ENCODE measurements around the gene TFPT. TPM values are rescaled to one million over a fixed set of nuclear protein-coding genes. Genes with fewer than 3 reads are reported as not detected.

TFPT gene
- total and polyA plus RNA-seq, 2 donors (not counting 1 experiment from before 2014, with no cell fraction given): 9.0 to 19.2 TPM

DNA sequence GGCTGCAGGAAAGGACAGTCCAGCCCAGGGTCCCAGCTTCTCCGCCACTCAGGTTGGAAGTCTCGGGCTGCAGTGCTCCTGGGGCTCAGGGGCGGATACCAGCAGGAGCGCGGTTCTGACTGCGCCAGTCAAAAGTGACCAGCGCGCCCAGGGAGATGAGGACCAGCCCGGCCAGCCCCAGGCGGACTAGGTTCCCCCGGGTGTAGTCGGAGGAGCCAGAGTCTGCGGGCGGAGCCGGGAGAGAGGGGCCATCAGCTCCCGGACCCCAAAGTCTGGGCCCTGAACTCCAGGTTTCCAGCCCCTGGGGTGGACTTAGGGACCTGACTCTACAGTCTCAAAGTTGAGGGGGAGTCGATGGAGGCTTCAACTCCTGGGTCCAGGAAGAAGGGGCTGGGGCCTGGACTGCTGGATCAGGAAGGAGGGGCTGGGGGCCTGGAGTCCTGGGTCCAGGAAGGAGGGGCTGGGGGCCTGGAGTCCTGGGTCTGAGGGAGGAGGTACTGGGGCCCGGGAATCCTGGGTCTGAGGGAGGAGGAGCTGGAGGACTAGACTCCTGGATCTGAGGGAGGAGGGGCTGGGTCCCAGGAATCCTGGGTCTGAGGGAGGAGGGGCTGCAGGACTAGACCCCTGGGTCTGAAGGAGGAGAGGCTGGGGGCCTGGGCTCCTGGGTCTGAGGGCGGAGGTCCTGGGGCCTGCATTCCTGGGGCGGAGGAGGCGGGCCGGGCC, 20.2 kb downstream of the TFPT start:
- peaks cover 2% of the 10 kb centered on the region for H3K4me1 ChIP-seq (ENCODE audit: control insufficient read depth, extremely low read depth, insufficient read depth, low read length)
- H3K79me2 ChIP-seq (ENCODE audit: control insufficient read depth, insufficient read depth, low read length): no peaks in the 10 kb centered on the region
- H3K9ac ChIP-seq (ENCODE audit: insufficient read depth, low read length): no peak overlapping the region
- H3K27ac ChIP-seq (ENCODE audit: insufficient read depth, low read length): no peak overlapping the region
- no peaks in the 10 kb centered on the region for H3K9me3 ChIP-seq (ENCODE audit: control insufficient read depth, insufficient read depth, low read depth, low read length)
- no peak for TF ChIP-seq EZH2 (IDR thresholded peaks at IDR 0.05; ENCODE audit: low read length, missing control alignments)
- peak overlapping the region in 2 of 4 experiments; percentile 17 to 51 for H3K4me3 ChIP-seq (replicated peaks in 1 of 4; ENCODE audit: control extremely low read depth in 1 of 4, insufficient read depth in 1 of 4, low read depth in 3 of 4, low read length in 4 of 4)
- H3K36me3 ChIP-seq (ENCODE audit: control insufficient read depth, insufficient read depth, low read length): no peaks in the 10 kb centered on the region
- DNase-seq (ENCODE audit: low read depth in 2 of 2): no peak
- peak overlapping the region; percentile 68 for H3K4me2 ChIP-seq (ENCODE audit: extremely low read depth, insufficient read depth, low read length)
- no peak overlapping the region for H2AFZ ChIP-seq (ENCODE audit: low read length)
- no peaks in the 10 kb centered on the region for H3K27me3 ChIP-seq (ENCODE audit: control insufficient read depth, insufficient read depth, low read length)
- no peaks in the 10 kb centered on the region for H4K20me1 ChIP-seq (ENCODE audit: control insufficient read depth, extremely low read depth, insufficient read depth, low read length)

DNA sequence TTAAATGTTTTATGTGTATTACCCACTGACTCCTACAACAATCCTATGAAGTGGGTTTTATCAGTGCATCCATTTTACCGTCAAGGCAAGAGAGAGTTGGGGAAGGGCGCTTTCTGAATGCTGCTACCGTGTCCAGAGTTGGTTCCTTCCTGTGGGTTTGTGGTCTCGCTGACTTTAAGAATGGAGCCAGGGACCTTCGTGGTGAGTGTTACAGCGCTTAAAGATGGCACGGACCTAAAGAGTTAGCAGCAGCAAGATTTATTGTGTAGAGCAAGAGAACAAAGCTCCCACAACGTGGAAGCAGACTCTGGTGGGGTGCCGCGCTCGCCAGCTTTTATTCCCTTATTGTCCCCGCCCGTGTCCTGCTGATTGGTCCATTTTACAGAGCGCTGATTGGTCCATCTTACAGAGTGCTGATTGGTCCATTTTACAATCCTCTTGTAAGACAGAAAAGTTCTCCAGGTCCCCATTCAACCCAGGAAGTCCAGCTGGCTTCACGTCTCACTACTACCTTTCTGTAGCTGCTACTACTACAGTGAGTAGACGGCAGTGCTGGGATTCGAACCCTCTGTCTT, 20.9 kb downstream of the TFPT start:
- no peak for TF ChIP-seq EZH2 (IDR thresholded peaks at IDR 0.05; ENCODE audit: low read length, missing control alignments)
- TF ChIP-seq, protein P1, sequence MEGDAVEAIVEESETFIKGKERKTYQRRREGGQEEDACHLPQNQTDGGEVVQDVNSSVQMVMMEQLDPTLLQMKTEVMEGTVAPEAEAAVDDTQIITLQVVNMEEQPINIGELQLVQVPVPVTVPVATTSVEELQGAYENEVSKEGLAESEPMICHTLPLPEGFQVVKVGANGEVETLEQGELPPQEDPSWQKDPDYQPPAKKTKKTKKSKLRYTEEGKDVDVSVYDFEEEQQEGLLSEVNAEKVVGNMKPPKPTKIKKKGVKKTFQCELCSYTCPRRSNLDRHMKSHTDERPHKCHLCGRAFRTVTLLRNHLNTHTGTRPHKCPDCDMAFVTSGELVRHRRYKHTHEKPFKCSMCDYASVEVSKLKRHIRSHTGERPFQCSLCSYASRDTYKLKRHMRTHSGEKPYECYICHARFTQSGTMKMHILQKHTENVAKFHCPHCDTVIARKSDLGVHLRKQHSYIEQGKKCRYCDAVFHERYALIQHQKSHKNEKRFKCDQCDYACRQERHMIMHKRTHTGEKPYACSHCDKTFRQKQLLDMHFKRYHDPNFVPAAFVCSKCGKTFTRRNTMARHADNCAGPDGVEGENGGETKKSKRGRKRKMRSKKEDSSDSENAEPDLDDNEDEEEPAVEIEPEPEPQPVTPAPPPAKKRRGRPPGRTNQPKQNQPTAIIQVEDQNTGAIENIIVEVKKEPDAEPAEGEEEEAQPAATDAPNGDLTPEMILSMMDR (conservative IDR thresholded peaks at IDR 0.05 in 1 of 2, IDR thresholded peaks at IDR 0.05 in 1 of 2; ENCODE audit: low read depth in 1 of 2, low read length in 2 of 2): no peak
- H3K36me3 ChIP-seq (ENCODE audit: control insufficient read depth, insufficient read depth, low read length): no peaks in the 10 kb centered on the region
- no peaks in the 10 kb centered on the region for H3K9me3 ChIP-seq (ENCODE audit: control insufficient read depth, insufficient read depth, low read depth, low read length)
- no peak overlapping the region for H3K9ac ChIP-seq (ENCODE audit: insufficient read depth, low read length)
- H3K79me2 ChIP-seq (ENCODE audit: control insufficient read depth, insufficient read depth, low read length): no peaks in the 10 kb centered on the region
- DNase-seq (ENCODE audit: low read depth in 2 of 2): no peak
- H3K27me3 ChIP-seq (ENCODE audit: control insufficient read depth, insufficient read depth, low read length): no peaks in the 10 kb centered on the region
- no peak overlapping the region for H3K27ac ChIP-seq (ENCODE audit: insufficient read depth, low read length)
- H4K20me1 ChIP-seq (ENCODE audit: control insufficient read depth, extremely low read depth, insufficient read depth, low read length): no peaks in the 10 kb centered on the region
- no peak overlapping the region for H3K4me2 ChIP-seq (ENCODE audit: extremely low read depth, insufficient read depth, low read length)
- H3K4me1 ChIP-seq (ENCODE audit: control insufficient read depth, extremely low read depth, insufficient read depth, low read length): peaks cover 2% of the 10 kb centered on the region
- no peak overlapping the region for H2AFZ ChIP-seq (ENCODE audit: low read length)
- no peak overlapping the region for H3K4me3 ChIP-seq (replicated peaks in 1 of 4; ENCODE audit: control extremely low read depth in 1 of 4, insufficient read depth in 1 of 4, low read depth in 3 of 4, low read length in 4 of 4)

GRCh38 chr19:54084410-54084809, 31.0 kb downstream of the TFPT start:
- Histone ChIP-seq H4K20me1 (ENCODE audit: control insufficient read depth, extremely low read depth, insufficient read depth, low read length) (no peaks in the 10 kb centered on the region), H3K36me3 (ENCODE audit: control insufficient read depth, insufficient read depth, low read length) (no peaks in the 10 kb centered on the region), H3K4me3 (replicated peaks in 1 of 4; ENCODE audit: control extremely low read depth in 1 of 4, insufficient read depth in 1 of 4, low read depth in 3 of 4, low read length in 4 of 4) (no peak overlapping the region), H3K27ac (ENCODE audit: insufficient read depth, low read length) (no peak overlapping the region), H3K9ac (ENCODE audit: insufficient read depth, low read length) (no peak overlapping the region), H3K79me2 (ENCODE audit: control insufficient read depth, insufficient read depth, low read length) (no peaks in the 10 kb centered on the region), H3K4me2 (ENCODE audit: extremely low read depth, insufficient read depth, low read length) (no peak overlapping the region), H3K4me1 (ENCODE audit: control insufficient read depth, extremely low read depth, insufficient read depth, low read length) (no peaks in the 10 kb centered on the region), H3K9me3 (ENCODE audit: control insufficient read depth, insufficient read depth, low read depth, low read length) (no peaks in the 10 kb centered on the region), H2AFZ (ENCODE audit: low read length) (no peak overlapping the region), H3K27me3 (ENCODE audit: control insufficient read depth, insufficient read depth, low read length) (no peaks in the 10 kb centered on the region)
- TF ChIP-seq EZH2 (IDR thresholded peaks at IDR 0.05; ENCODE audit: low read length, missing control alignments): no peak
- TF ChIP-seq, protein P1 (conservative IDR thresholded peaks at IDR 0.05 in 1 of 2, IDR thresholded peaks at IDR 0.05 in 1 of 2; ENCODE audit: low read depth in 1 of 2, low read length in 2 of 2): no peak
- no peak for DNase-seq (ENCODE audit: low read depth in 2 of 2)
